ENCODE results near the gene NOS3. TPM values are rescaled to one million over a fixed set of nuclear protein-coding genes. Genes with fewer than 3 reads are reported as not detected.
A peak's percentile ranks its signal among the peaks of the same experiment; 100 is the strongest.

Gene NOS3
- total and polyA plus RNA-seq, 9 of the 15 experiments (the other 6 are each of a cell fraction or from before 2014, with no cell fraction given): 1.1 to 121 (median 23.6) TPM

DNA sequence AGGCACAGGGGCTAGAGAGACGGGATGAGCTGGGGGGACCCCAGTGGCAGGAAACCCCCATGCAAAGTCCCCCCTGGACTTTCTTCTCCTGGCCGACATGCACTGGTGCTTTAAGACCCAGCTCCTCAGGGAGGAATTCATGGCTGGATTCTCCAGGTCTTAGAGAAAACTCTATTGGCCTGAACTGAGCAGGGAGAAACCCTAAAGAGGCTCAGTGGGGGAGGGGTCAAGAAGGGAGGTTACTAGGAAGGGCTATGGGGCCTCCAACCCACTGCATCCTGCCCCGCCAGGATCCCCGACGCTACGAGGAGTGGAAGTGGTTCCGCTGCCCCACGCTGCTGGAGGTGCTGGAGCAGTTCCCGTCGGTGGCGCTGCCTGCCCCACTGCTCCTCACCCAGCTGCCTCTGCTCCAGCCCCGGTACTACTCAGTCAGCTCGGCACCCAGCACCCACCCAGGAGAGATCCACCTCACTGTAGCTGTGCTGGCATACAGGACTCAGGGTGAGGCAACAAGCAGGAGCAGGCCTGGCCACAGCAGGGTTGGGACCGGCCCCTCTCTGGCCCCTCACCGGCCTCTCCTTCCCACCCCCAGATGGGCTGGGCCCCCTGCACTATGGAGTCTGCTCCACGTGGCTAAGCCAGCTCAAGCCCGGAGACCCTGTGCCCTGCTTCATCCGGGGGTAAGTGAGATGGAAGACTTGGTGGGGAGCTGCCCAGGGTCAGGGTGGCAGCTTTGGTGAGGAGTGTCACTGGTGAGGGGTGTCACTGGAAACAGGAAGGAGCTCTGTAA, 19.7 kb downstream of the NOS3 start (continued):
- no peak for TF ChIP-seq TEAD2 (tag; IDR thresholded peaks at IDR 0.05)
- TF ChIP-seq, protein P1, sequence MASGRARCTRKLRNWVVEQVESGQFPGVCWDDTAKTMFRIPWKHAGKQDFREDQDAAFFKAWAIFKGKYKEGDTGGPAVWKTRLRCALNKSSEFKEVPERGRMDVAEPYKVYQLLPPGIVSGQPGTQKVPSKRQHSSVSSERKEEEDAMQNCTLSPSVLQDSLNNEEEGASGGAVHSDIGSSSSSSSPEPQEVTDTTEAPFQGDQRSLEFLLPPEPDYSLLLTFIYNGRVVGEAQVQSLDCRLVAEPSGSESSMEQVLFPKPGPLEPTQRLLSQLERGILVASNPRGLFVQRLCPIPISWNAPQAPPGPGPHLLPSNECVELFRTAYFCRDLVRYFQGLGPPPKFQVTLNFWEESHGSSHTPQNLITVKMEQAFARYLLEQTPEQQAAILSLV (tag; IDR thresholded peaks at IDR 0.05): no peak
- TF ChIP-seq ZFP91 (CRISPR knock-in tag; IDR thresholded peaks at IDR 0.05): peak; percentile 95
- TF ChIP-seq SMARCB1 (IDR thresholded peaks at IDR 0.05; ENCODE audit: insufficient read length, low read depth): no peak
- no peak for TF ChIP-seq SMARCE1 (IDR thresholded peaks at IDR 0.05)
- no peak for TF ChIP-seq RBM15 (IDR thresholded peaks at IDR 0.05; ENCODE audit: insufficient read depth, low read length)
- no peak for TF ChIP-seq KDM5B (IDR thresholded peaks at IDR 0.05; ENCODE audit: insufficient replicate concordance, low read depth, low read length)
- TF ChIP-seq FOXP1 (CRISPR knock-in tag; IDR thresholded peaks at IDR 0.05): no peak
- TF ChIP-seq MED1 (CRISPR knock-in tag; IDR thresholded peaks at IDR 0.05; ENCODE audit: borderline replicate concordance): no peak
- TF ChIP-seq, protein P2, sequence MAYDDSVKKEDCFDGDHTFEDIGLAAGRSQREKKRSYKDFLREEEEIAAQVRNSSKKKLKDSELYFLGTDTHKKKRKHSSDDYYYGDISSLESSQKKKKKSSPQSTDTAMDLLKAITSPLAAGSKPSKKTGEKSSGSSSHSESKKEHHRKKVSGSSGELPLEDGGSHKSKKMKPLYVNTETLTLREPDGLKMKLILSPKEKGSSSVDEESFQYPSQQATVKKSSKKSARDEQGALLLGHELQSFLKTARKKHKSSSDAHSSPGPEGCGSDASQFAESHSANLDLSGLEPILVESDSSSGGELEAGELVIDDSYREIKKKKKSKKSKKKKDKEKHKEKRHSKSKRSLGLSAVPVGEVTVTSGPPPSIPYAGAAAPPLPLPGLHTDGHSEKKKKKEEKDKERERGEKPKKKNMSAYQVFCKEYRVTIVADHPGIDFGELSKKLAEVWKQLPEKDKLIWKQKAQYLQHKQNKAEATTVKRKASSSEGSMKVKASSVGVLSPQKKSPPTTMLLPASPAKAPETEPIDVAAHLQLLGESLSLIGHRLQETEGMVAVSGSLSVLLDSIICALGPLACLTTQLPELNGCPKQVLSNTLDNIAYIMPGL (CRISPR knock-in tag; IDR thresholded peaks at IDR 0.05): no peak
- peak; percentile 79 for TF ChIP-seq MYC (IDR thresholded peaks at IDR 0.05; ENCODE audit: low read depth, low read length)
- TF ChIP-seq MYC (CRISPR knock-in tag; IDR thresholded peaks at IDR 0.05; ENCODE audit: borderline replicate concordance, low read depth): 0 out of 2 replicates have a peak, but pooled peaks have one; percentile 77
- no peak for TF ChIP-seq CHD4 (IDR thresholded peaks at IDR 0.05; ENCODE audit: insufficient read depth, insufficient replicate concordance, low read depth, low read length, poor library complexity, severe bottlenecking)
- TF ChIP-seq VEZF1 (CRISPR knock-in tag; IDR thresholded peaks at IDR 0.05): peak; percentile 23; the same call in 1 of the 2 replicates
- no peak for TF ChIP-seq PHTF2 (CRISPR knock-in tag; IDR thresholded peaks at IDR 0.05)
- no peak for TF ChIP-seq ZNF444 (CRISPR knock-in tag; IDR thresholded peaks at IDR 0.05)
- TF ChIP-seq, protein P3, sequence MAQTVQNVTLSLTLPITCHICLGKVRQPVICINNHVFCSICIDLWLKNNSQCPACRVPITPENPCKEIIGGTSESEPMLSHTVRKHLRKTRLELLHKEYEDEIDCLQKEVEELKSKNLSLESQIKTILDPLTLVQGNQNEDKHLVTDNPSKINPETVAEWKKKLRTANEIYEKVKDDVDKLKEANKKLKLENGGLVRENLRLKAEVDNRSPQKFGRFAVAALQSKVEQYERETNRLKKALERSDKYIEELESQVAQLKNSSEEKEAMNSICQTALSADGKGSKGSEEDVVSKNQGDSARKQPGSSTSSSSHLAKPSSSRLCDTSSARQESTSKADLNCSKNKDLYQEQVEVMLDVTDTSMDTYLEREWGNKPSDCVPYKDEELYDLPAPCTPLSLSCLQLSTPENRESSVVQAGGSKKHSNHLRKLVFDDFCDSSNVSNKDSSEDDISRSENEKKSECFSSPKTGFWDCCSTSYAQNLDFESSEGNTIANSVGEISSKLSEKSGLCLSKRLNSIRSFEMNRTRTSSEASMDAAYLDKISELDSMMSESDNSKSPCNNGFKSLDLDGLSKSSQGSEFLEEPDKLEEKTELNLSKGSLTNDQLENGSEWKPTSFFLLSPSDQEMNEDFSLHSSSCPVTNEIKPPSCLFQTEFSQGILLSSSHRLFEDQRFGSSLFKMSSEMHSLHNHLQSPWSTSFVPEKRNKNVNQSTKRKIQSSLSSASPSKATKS (CRISPR knock-in tag; IDR thresholded peaks at IDR 0.05): no peak
- TF ChIP-seq TSC22D4 (tag; IDR thresholded peaks at IDR 0.05): no peak
- TF ChIP-seq ZNF282 (CRISPR knock-in tag; IDR thresholded peaks at IDR 0.05): no peak

All from K562 (cell line).